Endometrial microvascular endothelial cells (primary cell): ENCODE measurements around the gene MARK1. TPM values are rescaled to one million over a fixed set of nuclear protein-coding genes. Genes with fewer than 3 reads are reported as not detected.
"Not testable (repeated sequence)": the region's sequence is repeated elsewhere in the genome, so short reads cannot be mapped to it uniquely, and the experiment has no call there.

Source experiments
- in situ Hi-C: cut with HindIII; loops from 2 replicates; pipeline ENCODE4 v1.10.0; 2017; ENCODE audit warnings: low sequenced_read_pairs, low pct_unique_long_range_greater_than_20kb; ENCODE audit errors: inconsistent ontology term
- total RNA-seq: library from RNA; depleted of rRNA; stranded (reverse); fragments of >200 nt; gene quantifications from one replicate; pipeline ENCODE4 v1.2.3, GENCODE V29; 2015; ENCODE audit errors: inconsistent ontology term

Gene MARK1
- total RNA-seq, 1 donor from 2014 or later: 0.46 TPM

- in situ Hi-C loops: no loop called here
Measured at GRCh38 chr1:220682901-220683576, 155.1 kb downstream of the MARK1 start.

- in situ Hi-C loops: not testable (repeated sequence)
Measured at GRCh38 chr1:220683716-220684115, 155.8 kb downstream of the MARK1 start.

- in situ Hi-C loops: no loop called here
Measured at GRCh38 chr1:220684890-220685289, 157.0 kb downstream of the MARK1 start.

- in situ Hi-C loops: no loop called here
Measured at GRCh38 chr1:220685879-220686278, 157.9 kb downstream of the MARK1 start.

DNA sequence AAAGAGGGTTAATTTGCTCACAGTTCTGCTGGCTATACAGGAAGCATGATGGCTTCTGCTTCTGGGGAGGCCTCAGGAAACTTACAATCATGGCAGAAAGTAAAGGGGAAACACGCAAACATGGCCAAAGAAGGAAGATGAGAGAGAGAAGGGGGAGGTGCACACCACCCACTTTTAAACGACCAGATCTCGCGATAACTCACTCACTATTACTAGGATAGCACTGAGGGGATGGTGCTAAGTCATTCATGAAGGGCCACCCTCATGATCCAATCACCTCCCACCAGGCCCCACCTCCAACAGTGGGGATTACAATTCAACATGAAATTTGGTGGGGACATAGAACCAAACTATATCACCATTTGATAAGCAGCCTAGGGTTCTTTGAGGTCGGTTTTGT, 159.9 kb downstream of the MARK1 start:
- in situ Hi-C loops: no loop called here

DNA sequence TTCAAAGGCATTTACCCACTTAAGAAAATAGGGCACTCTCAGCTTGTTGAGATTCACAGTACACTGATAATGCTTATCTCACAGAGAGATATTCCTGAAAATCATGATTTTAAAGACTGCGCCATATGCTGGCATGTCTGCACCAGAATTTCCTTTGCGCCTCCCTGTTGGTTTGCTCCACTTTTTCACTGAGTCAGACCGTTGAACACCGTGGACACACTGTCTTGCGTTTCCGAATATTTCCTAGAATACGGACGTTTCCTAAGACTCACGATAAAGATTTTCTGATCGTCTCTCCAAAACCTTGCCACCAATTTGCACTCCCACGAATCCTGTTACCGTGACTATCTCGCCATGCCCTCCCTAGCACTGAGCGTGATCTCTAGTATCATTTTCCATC, 161.7 kb downstream of the MARK1 start:
- in situ Hi-C loops: no loop called here

- in situ Hi-C loops: no loop called here
Measured at GRCh38 chr1:220690140-220691052, 162.5 kb downstream of the MARK1 start, which contains the start of gene C1orf115. Gene C1orf115, plus strand, starts transcription at chr1:220690363. Its CDS starts 40 bp downstream, at chr1:220690403.

- in situ Hi-C loops: no loop called here
Measured at GRCh38 chr1:220691053-220691684, 163.2 kb downstream of the MARK1 start.

- in situ Hi-C loops: no loop called here
Measured at GRCh38 chr1:220692436-220693228, 164.7 kb downstream of the MARK1 start.

DNA sequence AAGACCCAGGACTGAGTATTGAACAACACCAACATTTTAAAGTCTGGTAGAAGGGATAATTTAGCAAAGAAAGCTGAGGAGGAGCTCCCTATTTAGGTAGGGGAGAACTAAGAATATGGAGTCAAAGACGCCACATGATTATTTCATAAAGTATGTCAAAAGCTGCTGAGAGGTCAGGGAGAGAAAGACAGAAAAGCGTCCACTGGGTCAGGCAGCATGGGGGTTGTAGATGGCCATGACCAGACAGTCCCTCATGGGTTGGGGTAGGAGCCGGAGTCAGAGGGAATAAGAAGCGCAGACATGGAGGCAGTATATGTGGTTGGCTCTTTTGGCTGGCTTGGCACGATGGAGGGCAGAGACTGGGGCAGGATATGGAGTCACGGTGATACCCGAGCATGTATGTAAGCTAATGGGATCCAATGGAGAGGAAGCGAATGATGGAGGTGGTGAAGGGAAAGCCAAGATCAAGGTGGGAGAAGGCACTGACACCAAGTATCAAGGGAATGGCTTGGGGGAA, 167.0 kb downstream of the MARK1 start:
- in situ Hi-C loops: no loop called here

DNA sequence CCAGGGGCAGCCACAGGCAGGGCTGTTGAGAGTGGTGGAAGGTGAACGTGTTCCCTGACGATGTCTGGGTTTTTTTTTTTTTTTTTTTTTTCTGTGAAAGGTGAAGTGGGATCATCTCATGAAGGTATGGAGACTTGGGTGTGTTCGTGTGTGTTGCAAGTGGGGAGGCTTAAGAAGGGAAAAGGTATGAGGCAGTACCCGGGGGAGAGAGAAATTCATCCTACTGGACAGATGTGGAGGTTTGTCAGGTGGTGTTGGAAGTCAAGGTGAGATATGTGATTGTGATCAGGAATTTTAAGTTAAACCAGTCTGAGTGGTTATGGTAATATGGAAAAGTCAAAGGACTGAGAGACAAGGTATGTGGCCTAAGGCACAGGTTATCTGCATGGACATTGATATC, 167.5 kb downstream of the MARK1 start:
- in situ Hi-C loops: no loop called here

DNA sequence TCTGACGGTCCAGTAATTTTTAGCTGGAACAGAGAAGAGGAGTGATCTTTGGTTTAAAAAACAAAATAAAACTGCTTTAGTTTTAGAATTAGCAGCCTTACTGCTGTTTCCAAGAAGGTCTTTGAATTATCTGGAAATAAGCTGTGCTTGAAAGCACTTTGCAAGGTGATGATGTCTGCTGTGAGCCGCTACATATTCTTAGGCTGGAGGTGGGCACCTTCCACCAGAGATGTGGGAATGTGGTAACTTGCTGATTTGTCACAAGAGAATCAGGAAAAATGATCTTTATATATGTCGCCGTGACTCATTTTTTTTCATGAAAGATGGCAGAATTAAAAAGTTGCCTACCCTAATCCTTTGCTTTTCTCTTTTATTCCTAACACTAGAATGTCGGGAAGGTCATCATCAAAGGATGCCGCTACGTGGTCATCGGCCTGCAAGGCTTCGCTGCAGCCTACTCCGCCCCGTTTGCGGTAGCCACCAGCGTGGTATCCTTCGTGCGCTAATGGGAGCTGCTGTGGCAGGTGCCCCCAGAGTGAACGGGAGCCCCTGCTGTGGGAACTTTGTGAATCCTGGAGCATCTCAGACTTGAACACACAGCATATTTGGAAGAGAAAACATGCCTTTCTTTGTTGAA, 168.4 kb downstream of the MARK1 start:
- in situ Hi-C loops: no loop called here

DNA sequence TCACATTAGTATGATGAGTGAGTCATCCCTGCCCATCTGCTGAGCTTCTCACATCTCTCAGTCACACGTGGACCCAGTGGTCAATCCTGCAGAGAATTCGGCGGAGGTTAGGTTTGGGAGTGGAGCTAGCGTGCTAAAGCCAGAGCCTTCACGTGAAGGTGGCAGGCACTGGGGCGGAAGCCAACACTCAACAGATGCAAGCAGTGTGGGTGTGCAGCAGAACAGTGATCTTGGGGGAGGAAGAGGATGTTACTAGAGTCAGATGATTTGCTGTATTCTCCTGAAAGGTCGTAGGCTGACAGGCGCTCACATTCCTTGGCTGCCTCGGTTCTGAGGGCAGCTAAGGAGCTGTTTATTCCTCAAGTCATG, 168.9 kb downstream of the MARK1 start:
- in situ Hi-C loops: no loop called here

- in situ Hi-C loops: no loop called here
Measured at GRCh38 chr1:220697326-220697725, 169.4 kb downstream of the MARK1 start.

- in situ Hi-C loops: no loop called here
Measured at GRCh38 chr1:220698607-220699016, 170.7 kb downstream of the MARK1 start.

GRCh38 chr1:220699044-220699443, 171.1 kb downstream of the MARK1 start:
- in situ Hi-C loops: no loop called here

- in situ Hi-C loops: no loop called here
Measured at GRCh38 chr1:220700556-220701179, 172.7 kb downstream of the MARK1 start.

GRCh38 chr1:220701974-220702373, 174.0 kb downstream of the MARK1 start:
- in situ Hi-C loops: no loop called here
